NCI-H446 treated with DMSO at 0.1 percent for 48 hours (cell line): ENCODE measurements around the gene ADAMTS2.
"Not testable (repeated sequence)": the region's sequence is repeated elsewhere in the genome, so short reads cannot be mapped to it uniquely, and the experiment has no call there.

ENCODE experiments used
- DNase-seq: peaks from one replicate; lab custom pipeline; 2025; lab: John Stamatoyannopoulos, UW

The ADAMTS2 gene

DNA sequence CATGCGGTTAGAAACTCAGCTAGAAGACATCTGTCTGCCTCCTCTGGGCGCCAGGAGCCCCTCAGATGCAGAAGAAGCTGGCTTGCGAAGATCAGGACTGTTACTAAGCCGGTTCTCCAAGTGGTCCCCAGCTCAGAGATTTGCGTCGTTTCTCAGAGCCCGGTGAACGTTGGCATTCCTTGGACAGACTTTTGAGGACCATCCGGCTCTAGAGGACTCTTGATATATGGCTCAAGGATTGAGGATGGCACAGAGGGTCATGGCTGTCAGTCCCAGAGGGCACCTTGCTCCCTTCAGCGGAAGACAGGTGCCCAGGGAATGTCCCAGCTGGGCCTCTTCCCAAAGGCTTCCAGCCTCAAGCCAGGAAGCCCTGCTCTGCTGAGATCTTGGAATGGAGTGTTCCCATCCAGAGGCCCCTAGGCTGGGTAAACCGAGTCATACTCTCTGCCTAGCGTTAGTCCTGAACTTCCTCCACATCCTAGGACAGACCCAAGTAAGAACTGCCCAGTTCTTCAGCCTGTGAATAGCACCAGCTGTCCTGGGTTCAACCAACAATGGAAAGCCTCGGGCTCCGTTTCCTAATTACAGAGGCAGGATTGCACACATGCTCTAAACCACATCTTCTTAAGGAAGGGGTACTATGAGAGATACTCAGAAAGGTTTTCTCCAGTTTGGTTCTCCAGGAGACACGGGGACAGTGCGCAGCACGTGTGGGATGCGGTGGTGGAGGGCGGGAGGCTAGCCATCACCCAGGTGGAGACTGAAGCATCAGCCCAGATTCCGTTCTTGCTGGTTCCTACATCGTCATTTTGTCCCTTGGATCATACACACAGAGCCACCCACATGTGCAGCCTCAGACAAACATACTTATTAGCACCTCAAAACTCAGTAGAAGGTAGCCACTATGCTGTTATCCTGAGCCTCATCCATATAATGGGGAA lies 233.7 kb downstream of the ADAMTS2 start:
- DNase-seq, result no peak

DNA sequence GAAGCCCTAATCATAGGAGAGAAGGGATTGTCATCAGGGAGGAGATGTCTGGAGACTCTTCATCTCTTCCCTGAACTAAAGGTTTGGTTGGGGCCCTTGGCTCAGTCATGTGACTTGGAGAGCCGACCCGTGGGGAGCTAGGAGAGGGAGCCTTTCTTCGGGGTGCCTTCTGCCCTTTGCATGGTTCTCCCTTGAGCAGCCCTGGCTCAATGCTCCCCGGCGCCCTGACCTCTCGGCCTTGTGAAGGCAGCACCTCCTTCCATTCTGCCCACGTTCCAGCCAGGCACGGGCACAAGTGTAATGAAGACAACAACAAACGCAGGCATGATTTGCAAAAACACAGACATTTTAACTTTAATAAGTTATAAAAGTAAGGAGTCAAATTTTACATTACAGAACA lies 234.7 kb downstream of the ADAMTS2 start:
- DNase-seq, result no peak

- not testable (repeated sequence) for DNase-seq
Measured at GRCh38 chr5:179101282-179101681, 244.0 kb downstream of the ADAMTS2 start.

DNA sequence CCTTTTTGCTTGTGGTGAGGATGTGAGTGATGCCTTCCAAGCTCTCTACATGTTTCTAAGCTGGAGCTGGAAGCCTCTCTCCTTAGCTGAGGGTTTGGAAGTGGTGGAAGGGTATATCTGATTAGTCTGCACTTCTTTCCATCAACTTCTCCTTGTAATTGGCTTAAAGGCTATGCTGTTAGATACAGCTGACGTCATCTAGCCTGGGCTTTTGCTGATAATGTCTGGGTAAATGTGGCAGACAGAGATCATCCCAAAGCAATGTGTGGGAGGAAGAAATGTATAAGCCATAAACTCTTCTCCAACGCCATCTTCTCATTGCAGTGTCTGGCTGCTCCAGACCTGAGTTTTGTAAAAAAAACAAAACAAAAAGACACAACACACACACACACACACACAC lies 255.8 kb downstream of the ADAMTS2 start:
- no peak for DNase-seq

GRCh38 chr5:179080724-179081123 lies 264.5 kb downstream of the ADAMTS2 start:
- DNase-seq, result no peak

DNA sequence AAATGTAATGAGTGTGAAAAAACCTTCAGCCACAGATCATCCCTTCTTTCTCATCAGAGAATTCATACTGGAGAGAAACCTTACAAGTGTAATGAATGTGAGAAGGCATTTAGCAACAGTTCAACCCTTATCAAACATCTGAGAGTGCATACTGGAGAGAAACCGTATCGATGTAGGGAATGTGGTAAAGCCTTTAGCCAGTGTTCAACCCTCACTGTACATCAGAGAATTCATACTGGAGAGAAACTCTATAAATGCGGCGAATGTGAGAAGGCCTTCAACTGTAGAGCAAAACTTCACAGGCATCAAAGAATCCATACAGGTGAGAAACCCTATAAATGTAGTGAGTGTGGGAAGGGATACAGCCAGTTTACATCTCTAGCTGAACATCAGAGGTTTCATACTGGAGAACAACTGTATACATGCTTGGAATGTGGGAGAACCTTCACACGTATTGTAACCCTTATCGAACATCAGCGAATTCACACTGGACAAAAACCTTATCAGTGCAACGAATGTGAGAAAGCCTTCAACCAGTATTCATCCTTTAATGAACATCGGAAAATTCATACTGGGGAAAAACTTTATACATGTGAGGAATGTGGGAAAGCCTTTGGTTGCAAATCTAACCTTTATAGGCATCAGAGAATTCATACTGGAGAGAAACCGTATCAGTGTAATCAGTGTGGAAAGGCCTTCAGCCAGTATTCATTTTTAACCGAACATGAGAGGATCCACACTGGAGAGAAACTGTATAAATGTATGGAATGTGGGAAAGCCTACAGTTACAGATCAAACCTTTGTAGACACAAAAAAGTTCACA lies 265.9 kb downstream of the ADAMTS2 start:
- DNase-seq, result no peak

GRCh38 chr5:179065703-179066102 lies 279.6 kb downstream of the ADAMTS2 start:
- no peak for DNase-seq

- no peak for DNase-seq
Measured at GRCh38 chr5:179061025-179061424, 284.2 kb downstream of the ADAMTS2 start.
